ENCODE measurements around the gene GPR22. TPM values are rescaled to one million over a fixed set of nuclear protein-coding genes. Genes with fewer than 3 reads are reported as not detected.

Gene GPR22
- total RNA-seq, 1 experiment from 2014 or later, result not detected

DNA sequence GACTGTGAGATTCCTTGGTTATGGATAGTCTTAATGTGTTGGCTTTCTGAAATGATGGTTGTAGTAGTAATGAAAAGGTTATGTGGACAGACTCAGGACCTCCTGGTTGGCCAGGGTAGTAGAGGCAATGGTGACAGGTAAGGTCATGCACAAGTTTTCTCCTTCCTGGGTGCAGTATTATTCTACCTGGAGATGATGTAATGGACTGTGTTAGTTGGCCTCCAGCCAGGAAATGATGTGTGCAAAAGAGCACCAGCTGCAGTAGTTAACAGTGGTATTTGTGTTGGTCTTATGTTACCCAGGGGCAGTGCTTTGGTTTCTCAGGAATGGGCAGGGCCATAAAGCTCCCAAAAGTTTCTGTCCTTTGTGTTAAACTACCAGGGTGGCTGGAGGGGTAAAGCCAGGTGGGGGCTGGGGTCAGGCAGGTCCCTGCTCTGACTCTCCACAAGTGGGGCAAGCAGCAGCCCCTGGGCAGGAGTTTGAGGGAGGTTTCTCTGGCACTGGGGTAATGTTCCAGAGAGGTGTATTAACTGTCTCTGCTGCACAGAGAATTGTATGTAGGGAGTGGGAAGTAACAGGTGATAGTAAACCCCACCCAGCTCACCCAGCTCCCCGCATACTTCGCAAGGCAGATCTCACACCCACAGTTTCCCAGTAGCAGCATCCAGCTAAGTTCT, 36.3 kb downstream of the GPR22 start:
- H3K27me3 ChIP-seq (ENCODE audit: control insufficient read depth, insufficient read depth, low read length), result no peaks in the 10 kb centered on the region
- TF ChIP-seq POLR2AphosphoS5 (IDR thresholded peaks at IDR 0.05; ENCODE audit: low read depth, low read length) (no peak), TCF7L2 (IDR thresholded peaks at IDR 0.05; ENCODE audit: low read depth, low read length) (no peak), SIN3A (IDR thresholded peaks at IDR 0.05; ENCODE audit: borderline replicate concordance, insufficient read depth, low read depth, low read length) (no peak)
- TF ChIP-seq, protein P1, sequence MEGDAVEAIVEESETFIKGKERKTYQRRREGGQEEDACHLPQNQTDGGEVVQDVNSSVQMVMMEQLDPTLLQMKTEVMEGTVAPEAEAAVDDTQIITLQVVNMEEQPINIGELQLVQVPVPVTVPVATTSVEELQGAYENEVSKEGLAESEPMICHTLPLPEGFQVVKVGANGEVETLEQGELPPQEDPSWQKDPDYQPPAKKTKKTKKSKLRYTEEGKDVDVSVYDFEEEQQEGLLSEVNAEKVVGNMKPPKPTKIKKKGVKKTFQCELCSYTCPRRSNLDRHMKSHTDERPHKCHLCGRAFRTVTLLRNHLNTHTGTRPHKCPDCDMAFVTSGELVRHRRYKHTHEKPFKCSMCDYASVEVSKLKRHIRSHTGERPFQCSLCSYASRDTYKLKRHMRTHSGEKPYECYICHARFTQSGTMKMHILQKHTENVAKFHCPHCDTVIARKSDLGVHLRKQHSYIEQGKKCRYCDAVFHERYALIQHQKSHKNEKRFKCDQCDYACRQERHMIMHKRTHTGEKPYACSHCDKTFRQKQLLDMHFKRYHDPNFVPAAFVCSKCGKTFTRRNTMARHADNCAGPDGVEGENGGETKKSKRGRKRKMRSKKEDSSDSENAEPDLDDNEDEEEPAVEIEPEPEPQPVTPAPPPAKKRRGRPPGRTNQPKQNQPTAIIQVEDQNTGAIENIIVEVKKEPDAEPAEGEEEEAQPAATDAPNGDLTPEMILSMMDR (IDR thresholded peaks at IDR 0.05), result no peak
- TF ChIP-seq, protein P2, sequence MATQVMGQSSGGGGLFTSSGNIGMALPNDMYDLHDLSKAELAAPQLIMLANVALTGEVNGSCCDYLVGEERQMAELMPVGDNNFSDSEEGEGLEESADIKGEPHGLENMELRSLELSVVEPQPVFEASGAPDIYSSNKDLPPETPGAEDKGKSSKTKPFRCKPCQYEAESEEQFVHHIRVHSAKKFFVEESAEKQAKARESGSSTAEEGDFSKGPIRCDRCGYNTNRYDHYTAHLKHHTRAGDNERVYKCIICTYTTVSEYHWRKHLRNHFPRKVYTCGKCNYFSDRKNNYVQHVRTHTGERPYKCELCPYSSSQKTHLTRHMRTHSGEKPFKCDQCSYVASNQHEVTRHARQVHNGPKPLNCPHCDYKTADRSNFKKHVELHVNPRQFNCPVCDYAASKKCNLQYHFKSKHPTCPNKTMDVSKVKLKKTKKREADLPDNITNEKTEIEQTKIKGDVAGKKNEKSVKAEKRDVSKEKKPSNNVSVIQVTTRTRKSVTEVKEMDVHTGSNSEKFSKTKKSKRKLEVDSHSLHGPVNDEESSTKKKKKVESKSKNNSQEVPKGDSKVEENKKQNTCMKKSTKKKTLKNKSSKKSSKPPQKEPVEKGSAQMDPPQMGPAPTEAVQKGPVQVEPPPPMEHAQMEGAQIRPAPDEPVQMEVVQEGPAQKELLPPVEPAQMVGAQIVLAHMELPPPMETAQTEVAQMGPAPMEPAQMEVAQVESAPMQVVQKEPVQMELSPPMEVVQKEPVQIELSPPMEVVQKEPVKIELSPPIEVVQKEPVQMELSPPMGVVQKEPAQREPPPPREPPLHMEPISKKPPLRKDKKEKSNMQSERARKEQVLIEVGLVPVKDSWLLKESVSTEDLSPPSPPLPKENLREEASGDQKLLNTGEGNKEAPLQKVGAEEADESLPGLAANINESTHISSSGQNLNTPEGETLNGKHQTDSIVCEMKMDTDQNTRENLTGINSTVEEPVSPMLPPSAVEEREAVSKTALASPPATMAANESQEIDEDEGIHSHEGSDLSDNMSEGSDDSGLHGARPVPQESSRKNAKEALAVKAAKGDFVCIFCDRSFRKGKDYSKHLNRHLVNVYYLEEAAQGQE (IDR thresholded peaks at IDR 0.05; ENCODE audit: insufficient read depth in 1 of 2, low read depth in 2 of 2, low read length in 1 of 2), result no peak
- ATAC-seq (no peak), DNase-seq (ENCODE audit: low read depth, low spot score) (no peak)
- H3K4me3 ChIP-seq (ENCODE audit: low read depth in 2 of 2, low read length in 2 of 2), result no peak overlapping the region
- no peak overlapping the region for H3K27ac ChIP-seq (ENCODE audit: low read length)
- ChIA-PET POLR2A (no interaction called here), CTCF (no interaction called here)
- no TSS peak for BruUV-seq (replicated peaks)
- in situ Hi-C loops (cut with HindIII; ENCODE audit: low pct_unique_long_range_greater_than_20kb, low sequenced_read_pairs) (no loop called here), intact Hi-C loops (cut with micrococcal nuclease; ENCODE audit: unreplicated experiment) (no loop called here)
- H3K9me3 ChIP-seq (ENCODE audit: control insufficient read depth, insufficient read depth, low read depth, low read length), result no peaks in the 10 kb centered on the region
- no peaks in the 10 kb centered on the region for H3K4me1 ChIP-seq (ENCODE audit: control insufficient read depth, insufficient read depth, low read length)
- H3K36me3 ChIP-seq (ENCODE audit: control insufficient read depth, insufficient read depth, low read length), result no peaks in the 10 kb centered on the region

DNA sequence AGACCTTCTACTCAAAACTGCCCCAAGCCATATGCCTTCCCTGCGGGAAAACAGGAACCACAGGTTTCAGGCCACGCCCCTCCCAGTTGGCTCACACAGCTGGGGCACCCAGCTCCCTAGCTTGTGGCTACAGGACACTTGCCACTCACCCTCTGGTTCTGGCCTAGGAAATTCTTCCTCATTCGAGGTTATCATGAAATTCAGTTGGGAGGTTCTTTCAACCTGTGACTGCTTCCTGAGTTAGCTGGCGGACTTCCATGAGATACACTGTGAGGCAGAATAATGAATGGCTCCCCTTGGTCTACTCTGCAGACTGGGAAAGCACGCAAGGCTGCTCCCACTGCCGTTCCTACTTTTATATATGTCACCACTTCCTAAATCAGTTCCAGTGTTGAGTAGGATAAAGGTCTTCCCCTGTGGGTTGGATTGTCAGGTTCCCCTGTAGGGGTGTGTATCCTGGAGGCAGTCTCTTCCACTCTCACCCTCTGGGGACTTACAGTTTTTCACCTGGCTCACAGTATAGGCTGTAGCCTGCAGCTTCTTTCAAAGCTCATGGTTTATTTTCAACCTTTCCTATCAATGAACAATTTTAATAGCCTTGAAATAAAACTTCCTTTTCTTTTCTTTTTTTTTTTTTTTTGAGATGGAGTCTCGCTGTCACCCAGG, 37.0 kb downstream of the GPR22 start:
- ChIA-PET CTCF (interaction anchor here (0.6 kb wide), 1 partner anchor 374 kb away, joined by 4 read pairs; no protein-coding TSS in a partner anchor), POLR2A (no interaction called here)
- TF ChIP-seq POLR2AphosphoS5 (IDR thresholded peaks at IDR 0.05; ENCODE audit: low read depth, low read length), result no peak
- TF ChIP-seq, protein P1 (IDR thresholded peaks at IDR 0.05), result no peak
- TF ChIP-seq TCF7L2 (IDR thresholded peaks at IDR 0.05; ENCODE audit: low read depth, low read length), result no peak
- TF ChIP-seq, protein P2 (IDR thresholded peaks at IDR 0.05; ENCODE audit: insufficient read depth in 1 of 2, low read depth in 2 of 2, low read length in 1 of 2), result no peak
- TF ChIP-seq SIN3A (IDR thresholded peaks at IDR 0.05; ENCODE audit: borderline replicate concordance, insufficient read depth, low read depth, low read length), result no peak
- ATAC-seq (no peak), DNase-seq (ENCODE audit: low read depth, low spot score) (no peak)
- in situ Hi-C loops (cut with HindIII; ENCODE audit: low pct_unique_long_range_greater_than_20kb, low sequenced_read_pairs) (no loop called here), intact Hi-C loops (cut with micrococcal nuclease; ENCODE audit: unreplicated experiment) (no loop called here)
- no peaks in the 10 kb centered on the region for H3K27me3 ChIP-seq (ENCODE audit: control insufficient read depth, insufficient read depth, low read length)
- H3K4me1 ChIP-seq (ENCODE audit: control insufficient read depth, insufficient read depth, low read length), result no peaks in the 10 kb centered on the region
- no peaks in the 10 kb centered on the region for H3K9me3 ChIP-seq (ENCODE audit: control insufficient read depth, insufficient read depth, low read depth, low read length)
- H3K27ac ChIP-seq (ENCODE audit: low read length), result no peak overlapping the region
- BruUV-seq (replicated peaks), result no TSS peak
- no peaks in the 10 kb centered on the region for H3K36me3 ChIP-seq (ENCODE audit: control insufficient read depth, insufficient read depth, low read length)
- no peak overlapping the region for H3K4me3 ChIP-seq (ENCODE audit: low read depth in 2 of 2, low read length in 2 of 2)

Measured in Panc1 (cell line).